Caki2 (cell line): ENCODE measurements around the gene FGFBP2. TPM values are rescaled to one million over a fixed set of nuclear protein-coding genes. Genes with fewer than 3 reads are reported as not detected.
"Not testable (repeated sequence)": the region's sequence is repeated elsewhere in the genome, so short reads cannot be mapped to it uniquely, and the experiment has no call there.

Experiments
- DNase-seq: peaks from one replicate; pipeline ENCODE4 v3.0.0-alpha.2; 2015; ENCODE audit warnings: low read depth
- in situ Hi-C: cut with HindIII; loops from 2 replicates; pipeline ENCODE4 v1.10.0; 2016; ENCODE audit warnings: low sequenced_read_pairs, low pct_unique_long_range_greater_than_20kb, mixed read lengths
- total RNA-seq: library from RNA; depleted of rRNA; stranded (reverse); fragments of >200 nt; shearing (Covaris generic); gene quantifications from 2 replicates; pipeline ENCODE4 v1.2.3, GENCODE V29; 2014; ENCODE audit warnings: low replicate concordance

Gene FGFBP2
- total RNA-seq, 1 experiment from 2014 or later: not detected

DNA sequence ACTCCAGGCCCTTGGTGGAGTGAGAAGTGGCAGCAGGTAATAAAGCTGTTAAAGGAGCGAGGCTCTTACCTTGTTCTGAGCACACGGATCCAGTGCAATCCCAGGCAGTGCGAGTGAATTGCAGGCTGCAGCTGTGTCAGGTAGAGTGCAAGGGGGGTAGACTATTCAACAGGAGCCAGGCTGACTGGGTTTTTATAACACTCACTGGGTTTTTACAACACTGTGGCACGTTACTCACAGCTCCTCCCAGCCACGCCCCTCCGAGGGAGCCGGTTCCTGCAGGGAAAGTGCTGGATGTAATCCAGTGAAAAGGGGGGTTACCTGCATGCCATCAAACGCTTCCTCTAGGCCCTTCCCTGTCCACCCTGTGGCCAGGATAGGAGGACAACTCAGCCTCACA, 24.8 kb downstream of the FGFBP2 start:
- DNase-seq: no peak
- in situ Hi-C loops: no loop called here

DNA sequence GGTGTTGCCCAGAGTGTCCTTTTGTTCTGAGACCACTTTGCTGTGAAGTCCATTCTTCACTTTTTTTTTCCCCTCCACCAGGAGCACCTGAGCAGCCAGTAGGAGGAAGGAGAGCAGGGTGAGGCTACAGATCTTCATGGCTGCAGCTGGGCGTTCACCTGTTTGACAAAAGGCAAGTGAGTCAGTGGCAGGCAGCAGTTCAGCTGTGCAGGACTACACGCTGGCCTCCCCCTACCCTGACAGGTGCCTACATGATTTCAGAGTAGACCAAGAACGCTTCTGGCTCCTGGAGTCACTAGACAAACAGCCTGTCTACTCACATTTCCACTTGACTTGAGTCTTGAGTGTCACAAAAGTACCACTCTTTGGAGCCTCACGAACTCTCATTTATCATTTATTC, 26.5 kb downstream of the FGFBP2 start:
- in situ Hi-C loops: no loop called here
- DNase-seq: no peak

DNA sequence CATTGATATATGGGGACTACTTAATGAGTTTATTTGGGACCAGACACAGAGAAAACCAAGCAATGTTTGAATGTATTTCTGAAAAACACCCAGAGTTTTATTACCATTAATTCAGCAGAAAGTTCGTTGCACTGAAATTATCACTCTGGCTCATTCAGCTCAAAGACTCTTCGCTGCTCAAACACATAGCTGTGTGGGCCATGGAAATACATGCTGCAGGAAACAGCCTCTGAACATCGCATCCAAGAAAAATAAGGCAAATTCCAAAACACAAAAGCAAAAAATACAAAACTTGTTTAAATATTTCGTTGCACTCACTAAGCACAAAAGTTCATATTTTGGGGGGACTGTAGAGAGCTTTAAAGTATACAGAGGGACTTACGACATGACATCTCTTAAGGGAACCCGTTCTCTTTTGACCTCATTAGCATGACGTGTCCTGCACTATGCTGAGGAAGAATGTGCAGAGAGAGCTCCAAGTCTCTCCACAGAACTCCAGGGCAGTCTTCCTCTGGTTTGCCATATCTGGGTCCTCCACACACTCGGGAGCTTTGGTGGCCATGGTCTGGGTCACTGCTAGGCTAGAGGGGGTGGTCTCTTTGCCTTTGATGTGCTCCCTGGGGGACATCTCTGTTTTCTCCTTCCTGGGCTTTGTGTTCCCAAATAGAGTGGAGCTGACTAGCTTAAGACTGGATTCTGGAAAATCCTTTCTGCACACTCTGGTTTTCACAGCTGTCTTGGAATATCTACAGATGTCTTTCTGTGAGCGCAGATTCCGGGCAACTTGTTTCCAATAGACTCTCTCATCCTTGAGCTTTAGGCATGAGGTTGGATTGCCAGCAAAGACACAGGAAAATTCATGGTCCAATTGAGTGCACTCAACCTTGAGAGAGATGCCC, 27.2 kb downstream of the FGFBP2 start:
- DNase-seq: no peak
- in situ Hi-C loops: no loop called here

DNA sequence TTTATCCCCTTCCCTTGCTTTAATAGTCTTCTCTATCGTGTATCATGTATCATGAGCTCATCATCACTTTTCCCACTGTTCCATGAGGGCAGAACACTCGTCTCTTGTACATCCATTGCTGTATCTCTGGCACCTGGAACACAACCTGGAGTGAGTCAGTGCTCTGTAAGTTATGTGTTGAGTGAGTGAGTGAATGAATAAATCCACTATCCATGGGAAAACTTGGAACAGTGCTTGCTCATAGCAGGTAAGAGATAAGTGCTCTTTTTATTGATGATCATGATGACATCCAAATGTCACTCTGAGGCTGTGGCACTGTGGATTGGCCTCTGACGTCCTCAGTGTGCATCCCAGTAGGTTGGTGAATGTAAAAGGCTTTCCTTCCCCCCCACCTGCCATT, 28.7 kb downstream of the FGFBP2 start:
- no peak for DNase-seq
- in situ Hi-C loops: no loop called here

DNA sequence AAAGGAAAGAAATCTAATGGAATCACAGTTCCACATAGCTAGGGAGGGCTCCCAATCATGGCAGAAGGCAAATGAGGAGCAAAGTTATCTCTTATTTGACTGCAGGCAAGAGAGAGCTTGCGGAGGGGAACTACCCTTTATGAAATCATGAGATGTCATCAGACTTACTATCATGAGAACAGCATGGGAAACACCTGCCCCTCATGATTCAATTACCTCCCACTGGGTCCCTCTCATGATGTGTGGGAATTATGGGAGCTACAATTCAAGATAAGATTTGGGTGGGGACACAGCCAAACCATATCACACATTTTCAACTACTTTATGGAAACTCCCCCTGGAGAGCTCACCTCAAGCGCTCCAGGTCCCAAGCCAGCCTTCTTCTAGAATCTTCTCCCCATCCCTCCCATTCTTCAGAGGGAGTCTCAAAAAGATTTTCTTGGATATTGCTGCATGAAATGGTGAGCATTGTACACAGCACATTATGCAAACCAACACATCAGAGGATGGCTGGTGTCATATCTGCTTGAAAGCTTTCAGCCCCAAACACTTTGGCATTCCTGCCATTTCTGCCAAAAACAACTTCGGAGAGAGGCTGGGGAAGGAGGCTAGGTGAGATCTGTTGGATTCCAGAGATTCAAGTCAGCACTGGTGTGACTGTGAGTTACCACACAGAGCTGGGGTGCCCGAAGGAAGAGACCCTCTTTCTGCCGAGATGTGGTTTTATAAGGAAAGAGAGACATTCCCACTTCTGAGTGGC, 31.3 kb downstream of the FGFBP2 start:
- in situ Hi-C loops: no loop called here
- no peak for DNase-seq

DNA sequence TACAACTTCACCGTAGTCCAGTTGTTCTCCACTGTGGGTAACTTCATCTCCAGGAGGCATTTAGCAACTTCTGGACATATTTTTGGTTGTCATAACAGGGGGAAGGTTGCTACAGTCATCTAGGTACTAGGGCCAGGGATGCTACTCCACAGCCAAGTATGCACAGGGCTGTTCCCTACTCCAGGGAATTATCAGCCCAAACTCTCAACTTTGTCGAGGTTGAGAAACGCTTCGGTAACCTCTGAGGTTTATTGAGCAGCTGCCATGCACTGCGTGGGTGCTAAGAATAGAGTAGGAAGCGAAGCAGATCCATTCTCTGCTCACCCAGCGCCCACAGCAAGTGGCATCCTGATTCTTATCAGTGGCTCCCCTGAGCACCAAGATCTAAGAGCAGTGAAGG, 32.7 kb downstream of the FGFBP2 start:
- in situ Hi-C loops: no loop called here
- DNase-seq: no peak

DNA sequence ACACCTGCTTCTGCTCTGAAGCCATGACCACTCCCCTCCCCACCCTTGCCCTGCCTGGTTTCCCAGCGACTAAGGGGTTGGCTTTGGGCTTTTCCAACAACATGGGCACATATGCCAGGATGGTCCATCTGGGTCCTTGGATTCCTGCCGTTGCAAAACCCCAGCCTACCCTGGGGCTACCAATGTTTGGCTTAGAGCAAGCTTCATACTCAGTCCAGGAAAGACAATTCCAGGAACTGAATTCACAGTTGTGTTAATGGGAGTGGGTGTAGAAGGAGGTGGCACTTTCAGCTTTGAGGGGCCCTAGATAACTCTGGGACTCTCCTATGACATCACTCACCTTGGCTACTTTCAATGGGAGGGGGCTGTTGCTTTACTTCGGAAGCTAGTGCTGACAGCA, 33.4 kb downstream of the FGFBP2 start:
- in situ Hi-C loops: no loop called here
- DNase-seq: no peak

DNA sequence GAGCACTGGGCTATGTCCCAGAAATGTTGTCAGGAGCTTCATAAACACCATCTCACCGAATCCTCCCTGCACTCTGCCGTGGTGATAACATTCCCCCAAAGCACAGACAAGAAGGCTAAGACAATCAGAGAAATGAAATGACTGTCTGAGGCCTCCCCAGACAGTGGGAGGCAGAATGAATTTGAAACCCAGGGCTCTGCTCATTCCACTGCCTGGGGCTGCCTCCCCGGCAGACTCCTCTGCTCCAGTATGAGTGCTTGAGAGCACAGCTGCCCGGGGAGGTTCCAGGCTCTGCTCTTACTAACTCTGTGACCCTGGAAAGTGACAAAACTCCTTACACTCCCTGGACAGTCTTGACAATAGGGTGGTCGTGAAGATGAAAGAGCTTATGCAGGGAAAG, 34.1 kb downstream of the FGFBP2 start:
- in situ Hi-C loops: no loop called here
- DNase-seq: no peak

DNA sequence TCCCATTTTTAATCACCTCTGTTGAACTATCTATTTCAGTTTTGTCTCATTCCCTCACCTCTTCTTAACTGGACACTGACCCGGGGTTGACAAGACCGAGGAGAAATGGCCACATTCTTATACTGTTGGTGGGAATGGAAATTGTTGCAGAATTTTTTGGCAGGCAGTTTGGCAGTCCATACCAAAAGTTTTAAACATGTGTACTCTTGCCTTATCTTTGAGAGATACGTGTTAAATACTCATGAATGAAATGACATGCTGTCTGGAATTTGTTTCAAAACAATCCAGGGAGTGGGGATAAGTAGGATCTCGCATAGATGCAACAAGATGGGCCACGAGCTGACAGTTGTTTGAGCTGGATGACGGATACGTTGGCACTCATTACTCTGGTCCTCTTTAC, 36.5 kb downstream of the FGFBP2 start:
- DNase-seq: no peak
- in situ Hi-C loops: no loop called here

DNA sequence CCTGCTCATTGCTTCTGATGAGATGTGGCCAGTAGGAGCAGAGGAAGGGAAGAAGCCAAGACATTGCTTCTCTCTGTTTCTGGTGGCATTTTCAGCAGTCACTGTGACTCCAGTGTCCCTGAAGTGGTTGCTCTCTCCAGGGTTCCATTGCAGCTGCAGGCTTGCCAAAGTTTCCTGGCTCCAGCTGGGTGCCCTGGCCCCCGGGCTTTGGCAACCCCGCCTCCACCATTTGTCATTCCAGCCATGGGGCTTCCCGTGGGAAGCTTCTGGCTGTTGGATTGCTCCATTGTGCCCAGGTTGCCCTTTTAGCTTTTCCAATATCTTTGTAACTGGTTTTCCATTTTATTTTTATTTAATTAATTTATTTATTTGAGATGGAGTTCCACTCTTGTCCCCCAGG, 37.1 kb downstream of the FGFBP2 start:
- no peak for DNase-seq
- in situ Hi-C loops: no loop called here

DNA sequence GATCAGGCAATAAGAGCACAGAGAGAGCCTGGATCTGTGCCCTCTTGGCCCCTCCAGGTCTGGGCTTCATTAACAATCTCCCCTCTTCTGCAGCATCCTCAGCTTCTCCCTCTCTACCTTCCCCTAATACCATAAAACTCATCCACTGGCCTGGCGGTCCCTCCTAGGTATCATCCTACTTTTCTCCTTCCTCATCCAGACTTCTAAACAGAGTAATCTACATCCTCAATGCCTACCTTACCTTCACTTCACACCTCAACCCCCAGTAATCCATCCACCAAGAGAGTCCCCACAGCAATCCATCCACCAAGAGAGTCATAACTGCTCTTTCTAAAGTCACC, 41.4 kb downstream of the FGFBP2 start:
- in situ Hi-C loops: no loop called here
- DNase-seq: no peak

DNA sequence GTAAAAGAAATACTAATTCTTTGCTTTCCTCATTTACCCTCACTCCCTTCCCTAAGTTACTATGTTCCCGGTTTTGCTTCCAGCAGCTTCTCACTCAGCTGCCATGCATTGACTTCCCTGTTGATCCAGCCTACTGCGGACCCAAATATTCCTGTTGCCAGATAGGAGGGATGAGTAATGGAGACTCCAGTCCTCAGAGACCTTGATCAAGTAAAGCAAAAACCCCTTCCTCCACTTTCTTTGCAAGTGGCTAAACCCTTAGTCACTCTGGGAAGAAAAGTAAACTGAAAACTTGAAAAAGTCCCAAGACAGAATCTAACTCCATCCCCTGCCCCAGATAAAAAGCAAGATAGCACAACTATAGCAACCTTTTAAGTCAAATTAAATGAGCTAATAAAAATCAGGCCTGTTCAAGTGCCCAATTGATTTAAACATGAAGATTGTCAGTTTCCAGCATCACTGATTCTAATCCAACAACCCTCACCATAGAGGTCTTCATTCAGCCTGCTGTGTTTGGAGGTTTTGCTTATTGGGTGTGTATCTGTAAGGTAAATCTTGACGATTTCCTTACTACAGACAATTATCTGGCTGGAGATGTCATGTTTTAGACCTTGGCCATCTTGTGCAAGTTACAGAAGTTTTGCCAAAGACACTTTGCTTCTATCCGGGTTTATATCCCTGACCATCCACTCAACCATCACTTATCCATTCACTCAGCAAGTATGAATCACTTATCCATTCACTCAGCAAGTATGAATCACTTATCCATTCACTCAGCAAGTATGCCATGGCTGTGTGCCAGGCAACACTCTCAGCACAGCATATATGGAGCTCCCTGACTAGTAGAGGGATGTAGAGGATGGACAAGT, 42.0 kb downstream of the FGFBP2 start:
- in situ Hi-C loops: no loop called here

DNA sequence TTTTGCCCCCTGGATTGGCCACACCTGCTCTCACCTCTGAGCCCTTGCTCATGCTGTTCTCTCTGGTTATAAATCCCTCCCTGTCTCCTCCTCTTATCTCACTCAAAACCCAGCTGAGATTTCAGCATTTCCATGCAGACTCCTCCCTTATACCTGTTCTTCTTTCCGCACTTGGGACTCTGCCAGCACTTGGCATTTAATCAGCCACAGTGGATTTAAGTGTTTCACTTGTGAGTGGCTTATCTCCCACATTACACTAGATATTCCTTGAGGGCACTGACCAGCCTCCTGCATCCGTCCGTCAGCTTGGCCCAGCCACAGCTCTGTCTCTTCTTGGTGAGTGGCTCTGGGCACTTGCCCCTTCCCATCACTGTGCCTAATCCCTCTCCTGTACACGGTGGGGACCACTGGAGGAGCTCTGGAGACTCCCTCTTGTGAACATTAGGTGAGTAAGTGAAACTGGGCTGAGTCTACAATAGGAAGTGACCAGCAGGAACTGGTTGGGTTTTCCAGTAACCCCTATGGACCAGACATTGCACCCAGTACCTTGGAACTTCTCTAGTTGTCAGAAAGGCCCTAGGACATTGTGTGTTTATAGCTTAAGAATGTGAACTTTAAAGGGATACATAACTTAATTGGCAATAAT, 44.4 kb downstream of the FGFBP2 start:
- DNase-seq: no peak
- in situ Hi-C loops: no loop called here

More for the DNA sequence above, 42.0 kb downstream of the FGFBP2 start:
- DNase-seq: peak; percentile 81

DNA sequence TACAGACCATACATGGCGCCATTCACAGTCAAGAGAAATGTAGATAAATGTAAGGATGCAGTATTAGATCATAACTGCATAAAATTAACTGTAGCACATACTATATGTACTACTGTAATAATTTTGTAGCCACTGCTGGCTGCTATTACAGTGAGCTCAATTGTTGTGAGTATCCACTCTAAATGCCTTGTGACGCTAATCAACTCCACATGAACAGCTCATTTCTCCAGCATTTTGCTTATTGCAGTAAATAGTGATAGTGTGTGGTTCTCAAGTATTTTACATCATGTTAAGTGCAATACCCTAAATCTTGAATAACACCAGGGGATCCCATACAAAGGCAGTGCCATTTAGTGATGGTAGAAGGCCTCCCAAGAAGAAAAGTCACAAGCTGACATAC, 45.7 kb downstream of the FGFBP2 start:
- no peak for DNase-seq
- in situ Hi-C loops: no loop called here

DNA sequence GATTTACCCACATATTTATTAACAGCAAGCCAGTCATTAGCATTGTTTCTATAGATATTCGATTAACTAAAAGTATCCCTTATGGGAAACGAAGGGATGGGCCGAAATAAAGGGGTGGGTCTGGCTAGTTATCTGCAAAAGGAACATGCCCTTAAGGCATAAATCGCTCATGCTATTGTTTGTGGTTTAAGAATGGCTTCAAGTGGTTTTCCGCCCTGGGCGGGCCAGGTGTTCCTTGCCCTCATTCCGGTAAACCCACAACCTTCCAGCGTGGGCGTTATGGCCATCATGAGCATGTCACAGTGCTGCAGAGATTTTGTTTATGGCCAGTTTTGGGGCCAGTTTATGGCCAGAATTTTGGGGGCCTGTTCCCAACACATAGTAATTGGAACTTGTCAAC, 46.6 kb downstream of the FGFBP2 start:
- DNase-seq, in situ Hi-C loops: not testable (repeated sequence)

DNA sequence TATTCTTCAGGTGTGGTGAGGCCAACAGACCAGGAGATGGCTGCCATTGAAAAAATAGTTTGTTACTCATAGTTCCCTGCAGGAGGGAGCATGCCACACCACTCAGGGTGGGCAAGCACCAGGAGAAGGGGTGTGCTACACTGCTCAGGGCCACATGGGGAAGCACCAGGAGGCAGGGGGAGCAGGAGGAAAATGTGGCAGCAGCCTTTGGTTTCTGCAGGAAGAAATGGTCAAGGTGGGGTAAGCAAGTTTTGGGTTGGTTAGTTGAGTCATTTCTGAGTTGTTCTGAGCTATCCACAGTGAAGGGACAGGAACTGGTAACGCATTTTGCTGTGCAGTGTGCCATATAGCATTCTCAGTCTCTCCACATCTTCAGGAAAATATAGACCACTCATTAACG, 48.2 kb downstream of the FGFBP2 start:
- no peak for DNase-seq
- in situ Hi-C loops: no loop called here

DNA sequence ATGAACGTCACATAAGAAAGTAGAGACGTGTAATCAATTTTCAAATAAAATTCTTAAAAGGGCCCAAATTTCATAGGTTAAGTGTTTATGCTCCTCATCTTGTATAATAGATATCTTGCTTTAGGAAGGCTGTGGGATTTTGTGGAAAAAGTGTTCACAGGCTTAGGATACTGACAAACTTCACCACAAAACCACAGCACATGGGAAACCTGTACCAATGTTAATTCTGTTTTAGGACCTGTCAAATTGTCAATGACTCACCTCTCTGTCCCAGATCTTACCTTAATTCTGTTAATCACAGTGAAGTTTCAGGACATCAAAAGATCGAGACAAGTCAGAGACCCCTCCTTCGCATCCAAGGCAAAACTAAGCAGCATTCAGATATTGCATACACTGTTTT, 48.7 kb downstream of the FGFBP2 start:
- DNase-seq: no peak
- in situ Hi-C loops: no loop called here

DNA sequence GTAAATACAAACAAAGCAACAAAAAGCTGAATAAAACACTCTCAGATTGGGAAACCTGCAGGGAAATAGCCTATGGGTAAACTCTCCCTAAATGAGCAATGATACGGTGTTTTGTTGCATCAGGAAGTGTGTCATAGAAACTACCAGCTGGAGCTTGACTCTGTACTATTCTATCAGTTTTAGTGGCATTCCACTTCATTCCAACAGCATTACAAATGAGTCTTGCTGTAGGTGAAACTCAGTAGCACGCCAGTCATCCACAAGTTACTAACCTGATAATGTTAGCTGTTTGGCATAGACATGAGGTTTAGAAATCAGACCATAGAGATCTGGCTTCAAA, 49.4 kb downstream of the FGFBP2 start:
- in situ Hi-C loops: no loop called here
- peak; percentile 79 for DNase-seq
